Measurements from ENCODE around the gene CLIP2. TPM values are rescaled to one million over a fixed set of nuclear protein-coding genes. Genes with fewer than 3 reads are reported as not detected.
"Not testable (repeated sequence)": the region's sequence is repeated elsewhere in the genome, so short reads cannot be mapped to it uniquely, and the experiment has no call there.

The CLIP2 gene
- total RNA-seq, 2 donors from 2014 or later, result 12.2 to 17.0 TPM

DNA sequence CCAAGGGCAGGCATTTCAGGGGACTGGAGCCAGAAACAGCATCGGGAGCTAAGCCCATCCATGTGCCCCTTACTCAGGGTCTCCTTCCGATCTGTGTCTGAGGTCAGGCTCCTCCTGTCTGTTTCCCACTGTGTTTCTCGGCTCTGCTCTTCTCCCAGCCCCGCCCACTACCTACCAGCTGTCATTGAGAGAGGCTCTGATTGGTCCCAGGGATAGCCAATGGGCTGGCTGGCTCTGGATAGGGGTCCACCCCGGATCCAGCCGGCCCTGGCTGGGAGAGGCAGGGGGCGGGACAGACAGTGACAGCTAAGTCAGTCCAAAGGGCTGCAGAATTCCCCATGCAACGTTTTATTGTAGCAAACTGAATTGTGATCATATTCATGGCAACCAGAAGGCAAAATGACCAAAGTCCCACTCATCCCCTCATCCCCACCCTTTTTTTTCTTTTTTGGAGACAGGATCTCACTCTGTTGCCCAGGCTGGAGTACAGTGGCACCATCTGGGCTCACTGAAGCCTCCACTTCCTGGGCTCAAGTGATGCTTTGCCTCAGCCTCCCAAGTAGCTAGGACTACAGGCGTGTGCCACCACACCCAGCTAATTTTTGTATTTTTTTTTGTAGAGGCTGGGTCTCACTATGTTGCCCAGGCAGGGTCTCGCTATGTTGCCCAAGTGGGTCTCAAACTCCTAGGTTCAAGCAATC is 76.3 kb downstream of the CLIP2 start:
- ATAC-seq (peak; percentile 45 to 51), DNase-seq (ENCODE audit: low spot score) (no peak)
- no peaks in the 10 kb centered on the region for H3K36me3 Mint-ChIP-seq
- H3K4me1 Mint-ChIP-seq (ENCODE audit: low read depth in 2 of 2), result no peaks in the 10 kb centered on the region
- no peak overlapping the region for H3K4me3 Mint-ChIP-seq
- H3K27me3 Mint-ChIP-seq, result no peaks in the 10 kb centered on the region
- no peaks in the 10 kb centered on the region for H3K9me3 Mint-ChIP-seq
- no peak overlapping the region for H3K27ac Mint-ChIP-seq

GRCh38 chr7:74371381-74372341 is 82.5 kb downstream of the CLIP2 start:
- no peaks in the 10 kb centered on the region for H3K9me3 Mint-ChIP-seq
- no peaks in the 10 kb centered on the region for H3K27me3 Mint-ChIP-seq
- H3K27ac Mint-ChIP-seq, result peak overlapping the region in 1 of 2 donors; percentile 33
- peaks cover 0 to 11% of the 10 kb centered on the region in 2 donors for H3K4me1 Mint-ChIP-seq (ENCODE audit: low read depth in 2 of 2)
- H3K4me3 Mint-ChIP-seq, result no peak overlapping the region
- ATAC-seq, result no peak
- no peak for DNase-seq (ENCODE audit: low spot score)
- H3K36me3 Mint-ChIP-seq, result no peaks in the 10 kb centered on the region

DNA sequence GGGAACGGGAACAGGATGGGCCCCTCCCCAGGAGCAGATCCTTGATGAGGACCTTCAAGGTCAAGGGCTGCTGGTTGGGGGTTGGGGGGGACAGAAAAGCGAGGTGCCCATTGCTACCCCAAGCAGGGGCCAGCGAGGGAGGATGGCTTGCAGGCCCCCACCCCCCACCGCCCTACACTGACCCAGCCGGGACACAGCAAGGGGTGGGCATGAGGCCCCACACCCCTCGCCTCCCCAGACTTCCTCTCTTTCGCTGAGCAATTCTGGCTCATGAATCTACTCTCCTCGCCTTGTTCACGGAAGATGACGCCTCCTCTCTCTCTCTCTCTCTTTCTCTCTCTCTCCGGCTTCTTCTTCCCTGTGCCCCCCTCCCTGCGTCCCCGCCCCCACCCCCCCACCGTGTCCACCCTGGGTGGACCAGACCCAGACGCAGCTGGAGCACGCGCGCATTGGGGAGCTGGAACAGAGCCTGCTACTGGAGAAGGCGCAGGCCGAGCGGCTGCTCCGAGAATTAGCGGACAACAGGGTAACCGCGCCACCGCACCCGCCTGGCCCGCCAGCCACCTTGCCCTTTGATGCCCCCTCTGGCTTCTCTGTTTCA is 83.4 kb downstream of the CLIP2 start:
- peaks cover 0 to 11% of the 10 kb centered on the region in 2 donors for H3K4me1 Mint-ChIP-seq (ENCODE audit: low read depth in 2 of 2)
- H3K27me3 Mint-ChIP-seq, result no peaks in the 10 kb centered on the region
- no peak for DNase-seq (ENCODE audit: low spot score)
- H3K4me3 Mint-ChIP-seq, result peak overlapping the region; percentile 25
- no peaks in the 10 kb centered on the region for H3K9me3 Mint-ChIP-seq
- no peak overlapping the region for H3K27ac Mint-ChIP-seq
- peak in 1 of 2 donors; percentile 12 for ATAC-seq
- H3K36me3 Mint-ChIP-seq, result no peaks in the 10 kb centered on the region

GRCh38 chr7:74373536-74373935 is 84.3 kb downstream of the CLIP2 start:
- H3K4me1 Mint-ChIP-seq (ENCODE audit: low read depth in 2 of 2), result peaks cover 0 to 11% of the 10 kb centered on the region in 2 donors
- no peak overlapping the region for H3K4me3 Mint-ChIP-seq
- ATAC-seq (no peak), DNase-seq (ENCODE audit: low spot score) (no peak)
- no peaks in the 10 kb centered on the region for H3K27me3 Mint-ChIP-seq
- H3K9me3 Mint-ChIP-seq, result no peaks in the 10 kb centered on the region
- H3K27ac Mint-ChIP-seq, result no peak overlapping the region
- H3K36me3 Mint-ChIP-seq, result no peaks in the 10 kb centered on the region

GRCh38 chr7:74375726-74376220 is 86.6 kb downstream of the CLIP2 start:
- ATAC-seq, result no peak
- no peaks in the 10 kb centered on the region for H3K36me3 Mint-ChIP-seq
- H3K9me3 Mint-ChIP-seq, result no peaks in the 10 kb centered on the region
- no peak overlapping the region for H3K4me3 Mint-ChIP-seq
- DNase-seq (ENCODE audit: low spot score), result no peak
- no peaks in the 10 kb centered on the region for H3K27me3 Mint-ChIP-seq
- peaks cover 0 to 8% of the 10 kb centered on the region in 2 donors for H3K4me1 Mint-ChIP-seq (ENCODE audit: low read depth in 2 of 2)
- H3K27ac Mint-ChIP-seq, result peak overlapping the region in 1 of 2 donors; percentile 70

GRCh38 chr7:74376256-74377036 is 87.2 kb downstream of the CLIP2 start:
- Mint-ChIP-seq H3K27ac (peak overlapping the region in 1 of 2 donors; percentile 70), H3K27me3 (no peaks in the 10 kb centered on the region), H3K36me3 (no peaks in the 10 kb centered on the region), H3K9me3 (no peaks in the 10 kb centered on the region), H3K4me3 (no peak overlapping the region), H3K4me1 (ENCODE audit: low read depth in 2 of 2) (peaks cover 0 to 6% of the 10 kb centered on the region in 2 donors)
- no peak for DNase-seq (ENCODE audit: low spot score)
- no peak for ATAC-seq

- no peak overlapping the region for H3K27ac Mint-ChIP-seq
- no peak overlapping the region for H3K4me3 Mint-ChIP-seq
- no peak for DNase-seq (ENCODE audit: low spot score)
- no peaks in the 10 kb centered on the region for H3K36me3 Mint-ChIP-seq
- no peaks in the 10 kb centered on the region for H3K9me3 Mint-ChIP-seq
- H3K27me3 Mint-ChIP-seq, result no peaks in the 10 kb centered on the region
- no peak for ATAC-seq
- no peaks in the 10 kb centered on the region for H3K4me1 Mint-ChIP-seq (ENCODE audit: low read depth in 2 of 2)
These were observed 90.7 kb downstream of the CLIP2 start for GRCh38 chr7:74379938-74380337.

DNA sequence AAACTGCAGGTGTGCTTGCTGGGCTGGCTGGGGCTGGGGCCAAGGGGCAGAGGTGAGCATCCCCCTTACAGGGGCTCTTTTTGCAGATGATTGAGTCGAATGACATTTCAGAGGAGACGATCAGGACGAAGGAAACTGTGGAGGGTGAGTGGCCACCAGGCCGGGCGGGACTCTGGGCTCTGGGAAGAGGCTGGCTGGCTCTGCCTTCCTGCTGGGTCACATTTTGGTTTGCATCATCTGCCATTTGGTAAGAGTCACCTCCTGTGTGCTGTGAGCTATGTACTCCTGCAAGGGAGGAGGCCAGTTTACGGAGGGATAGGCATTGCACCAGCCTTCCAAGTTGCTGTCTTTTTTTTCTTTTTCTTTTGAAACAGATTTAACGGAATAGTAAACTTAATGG is 91.5 kb downstream of the CLIP2 start:
- DNase-seq (ENCODE audit: low spot score) (no peak), ATAC-seq (no peak)
- Mint-ChIP-seq H3K4me1 (ENCODE audit: low read depth in 2 of 2) (no peaks in the 10 kb centered on the region), H3K27ac (no peak overlapping the region), H3K4me3 (no peak overlapping the region), H3K9me3 (no peaks in the 10 kb centered on the region), H3K36me3 (no peaks in the 10 kb centered on the region), H3K27me3 (no peaks in the 10 kb centered on the region)

GRCh38 chr7:74384086-74384485 is 94.9 kb downstream of the CLIP2 start:
- not testable (repeated sequence) for H3K27ac Mint-ChIP-seq; H3K27me3 Mint-ChIP-seq; ATAC-seq; DNase-seq (ENCODE audit: low spot score); H3K36me3 Mint-ChIP-seq; H3K4me3 Mint-ChIP-seq; H3K4me1 Mint-ChIP-seq (ENCODE audit: low read depth in 2 of 2); H3K9me3 Mint-ChIP-seq

DNA sequence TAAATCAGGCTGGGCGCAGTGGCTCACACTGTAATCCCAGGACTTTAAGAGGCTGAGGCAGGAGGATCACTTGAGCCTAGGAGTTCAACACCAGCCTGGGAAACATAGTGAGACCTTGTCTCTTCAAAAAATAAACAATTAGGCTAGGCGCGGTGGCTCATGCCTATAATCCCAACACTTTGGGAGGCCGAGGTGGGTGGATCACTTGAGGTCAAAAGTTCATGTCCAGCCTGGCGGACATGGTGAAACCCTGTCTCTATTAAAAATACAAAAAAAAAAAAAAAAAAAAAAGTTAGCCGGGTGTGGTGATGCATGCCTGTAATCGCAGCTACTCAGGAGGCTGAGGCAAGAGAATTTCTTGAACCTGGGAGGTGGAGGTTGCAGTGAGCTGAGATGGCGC is 95.6 kb downstream of the CLIP2 start:
- H3K36me3 Mint-ChIP-seq; H3K4me3 Mint-ChIP-seq; H3K4me1 Mint-ChIP-seq (ENCODE audit: low read depth in 2 of 2); ATAC-seq; DNase-seq (ENCODE audit: low spot score); H3K27ac Mint-ChIP-seq; H3K9me3 Mint-ChIP-seq; H3K27me3 Mint-ChIP-seq: not testable (repeated sequence)

DNA sequence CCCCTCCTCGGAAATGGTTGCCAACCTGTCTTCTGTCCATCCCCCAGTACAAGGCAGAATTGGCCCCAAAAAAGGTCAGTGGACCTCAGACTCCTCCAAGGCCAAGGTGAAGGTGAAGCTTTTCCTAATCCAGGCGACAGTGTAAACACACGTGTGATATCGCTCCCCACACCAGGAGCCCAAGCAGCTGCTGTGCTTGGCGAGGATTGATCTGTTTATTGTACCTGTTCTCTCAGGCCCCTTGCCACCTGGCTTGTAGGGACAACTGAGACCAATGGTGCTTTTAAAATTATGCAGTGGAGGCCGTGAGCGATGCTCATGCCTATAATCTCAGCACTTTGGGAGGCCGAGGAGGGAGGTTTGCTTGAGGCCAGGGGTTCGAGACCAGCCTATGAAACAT is 98.4 kb downstream of the CLIP2 start:
- Mint-ChIP-seq H3K27ac (no peak overlapping the region), H3K9me3 (no peaks in the 10 kb centered on the region), H3K4me1 (ENCODE audit: low read depth in 2 of 2) (no peaks in the 10 kb centered on the region), H3K4me3 (no peak overlapping the region), H3K36me3 (no peaks in the 10 kb centered on the region), H3K27me3 (no peaks in the 10 kb centered on the region)
- DNase-seq (ENCODE audit: low spot score), result no peak
- no peak for ATAC-seq

GRCh38 chr7:74388880-74389415 is 99.7 kb downstream of the CLIP2 start:
- Mint-ChIP-seq H3K27me3 (no peaks in the 10 kb centered on the region), H3K9me3 (no peaks in the 10 kb centered on the region), H3K36me3 (no peaks in the 10 kb centered on the region), H3K4me1 (ENCODE audit: low read depth in 2 of 2) (peaks cover 0 to 2% of the 10 kb centered on the region in 2 donors), H3K27ac (no peak overlapping the region), H3K4me3 (no peak overlapping the region)
- no peak for ATAC-seq
- DNase-seq (ENCODE audit: low spot score), result no peak

GRCh38 chr7:74393722-74394121 is 104.5 kb downstream of the CLIP2 start:
- H3K4me1 Mint-ChIP-seq (ENCODE audit: low read depth in 2 of 2), result not testable (repeated sequence)

More at GRCh38 chr7:74393722-74394121, 104.5 kb downstream of the CLIP2 start:
- not testable (repeated sequence) for H3K9me3 Mint-ChIP-seq; H3K36me3 Mint-ChIP-seq; H3K27me3 Mint-ChIP-seq; H3K4me3 Mint-ChIP-seq; DNase-seq (ENCODE audit: low spot score)
- ATAC-seq, result peak in 1 of 2 donors; percentile 73
- peak overlapping the region in 1 of 2 donors; percentile 45 for H3K27ac Mint-ChIP-seq
